IMR-90 (cell line): ENCODE data around the gene PRKD3. TPM values are rescaled to one million over a fixed set of nuclear protein-coding genes. Genes with fewer than 3 reads are reported as not detected.
"Not testable (repeated sequence)": the region's sequence is repeated elsewhere in the genome, so short reads cannot be mapped to it uniquely, and the experiment has no call there.

Source experiments
- ATAC-seq: fragments of 200-7000 bp; cut with Tn5 transposase; 2 replicates; pipeline ENCODE4 v1.9.1; 2020; ENCODE audit warnings: low read depth, mild to moderate bottlenecking, moderate library complexity
- BruUV-seq: library from RNA; stranded (reverse); fragments of 400-500 nt; replicated peaks from 2 replicates; lab custom pipeline; 2021; lab: Mats Ljungman, UMichigan
- CTCF ChIA-PET: fragments of 300-600 bp; formaldehyde crosslinking; extraction: SDS; loops from one replicate; lab custom pipeline; 2021; ENCODE audit warnings: antibody characterized with exemption; lab: Yijun Ruan, JAX
- POLR2A ChIA-PET: fragments of 300-600 bp; sonication (Branson Sonifier 250); formaldehyde crosslinking; loops from one replicate; lab custom pipeline; 2022; ENCODE audit warnings: antibody characterized with exemption; ENCODE audit not compliant: unreplicated experiment; lab: Charles Lee
- DNase-seq: peaks from one replicate; pipeline ENCODE4 v3.0.0; 2013
- H2AFZ ChIP-seq: replicated peaks from 2 replicates; pipeline ENCODE3; 2013; ENCODE audit warnings: low read length, mild to moderate bottlenecking; ENCODE audit not compliant: poor library complexity
- H2AK5ac ChIP-seq: 2 replicates; pipeline ENCODE4 v1.6.1; 2013; ENCODE audit warnings: low read depth, low read length, inconsistent platforms
- H2AK9ac ChIP-seq: replicated peaks from 2 replicates; pipeline ENCODE3; 2013; ENCODE audit warnings: mild to moderate bottlenecking, low read depth, low read length, moderate library complexity; ENCODE audit not compliant: poor library complexity
- H2BK120ac ChIP-seq: 2 replicates; pipeline ENCODE4 v1.6.1; 2013; ENCODE audit warnings: low read depth, low read length, inconsistent platforms
- H2BK15ac ChIP-seq: 3 replicates; pipeline ENCODE4 v1.6.1; 2013; ENCODE audit warnings: low read depth, low read length, inconsistent platforms
- H2BK20ac ChIP-seq: 2 replicates; pipeline ENCODE4 v1.6.1; 2013; ENCODE audit warnings: low read depth, mild to moderate bottlenecking, inconsistent platforms, low read length, moderate library complexity
- H2BK5ac ChIP-seq: 2 replicates; pipeline ENCODE4 v1.6.1; 2013; ENCODE audit warnings: mild to moderate bottlenecking, low read depth, low read length, inconsistent platforms; ENCODE audit not compliant: poor library complexity, severe bottlenecking
- H3K14ac ChIP-seq: replicated peaks from 2 replicates; pipeline ENCODE4 v1.6.1; 2013; ENCODE audit warnings: low read depth, low read length, inconsistent platforms
- H3K18ac ChIP-seq: 2 replicates; pipeline ENCODE4 v1.6.1; 2013; ENCODE audit warnings: low read depth, low read length, control low read depth
- H3K23ac ChIP-seq: 2 replicates; pipeline ENCODE4 v1.6.1; 2013; ENCODE audit warnings: low read depth, low read length, inconsistent platforms
- H3K27ac ChIP-seq: 2 replicates; pipeline ENCODE4 v1.5.1; 2013; ENCODE audit warnings: mild to moderate bottlenecking, control low read depth, low read length; ENCODE audit not compliant: insufficient read depth
- H3K27me3 ChIP-seq: 2 replicates; pipeline ENCODE4 v1.6.1; 2013; ENCODE audit warnings: low read length; ENCODE audit not compliant: control insufficient read depth, insufficient read depth
- H3K36me3 ChIP-seq: 2 replicates; pipeline ENCODE4 v1.6.1; 2013; ENCODE audit warnings: low read length, mixed read lengths; ENCODE audit not compliant: control insufficient read depth, insufficient read depth
- H3K4ac ChIP-seq: 2 replicates; pipeline ENCODE4 v1.6.1; 2013; ENCODE audit warnings: low read depth, low read length, inconsistent platforms
- H3K4me1 ChIP-seq: 2 replicates; pipeline ENCODE4 v1.6.1; 2013; ENCODE audit warnings: low read length, mixed read lengths; ENCODE audit not compliant: control insufficient read depth, insufficient read depth
- H3K4me2 ChIP-seq: 2 replicates; pipeline ENCODE4 v1.6.1; 2013; ENCODE audit warnings: low read depth, mild to moderate bottlenecking, control low read depth, low read length, moderate library complexity
- H3K4me3 ChIP-seq: 2 replicates; pipeline ENCODE4 v1.5.1; 2013; ENCODE audit warnings: low read depth, mild to moderate bottlenecking, control low read depth, low read length, moderate library complexity; ENCODE audit not compliant: insufficient read depth
- H3K56ac ChIP-seq: 2 replicates; pipeline ENCODE4 v1.6.1; 2013; ENCODE audit warnings: low read length, inconsistent platforms; ENCODE audit not compliant: insufficient read depth; ENCODE audit errors: extremely low read depth
- H3K79me1 ChIP-seq, 2 experiments: 2 replicates each; pipeline ENCODE4 v1.6.1; 2013; ENCODE audit warnings: low read length in 2 of 2, inconsistent platforms in 1 of 2, low read depth in 1 of 2
- H3K9ac ChIP-seq: 2 replicates; pipeline ENCODE4 v1.6.1; 2013; ENCODE audit warnings: low read depth, low read length, control low read depth
- H3K9me1 ChIP-seq: 2 replicates; pipeline ENCODE4 v1.6.1; 2013; ENCODE audit warnings: low read length, inconsistent platforms; ENCODE audit not compliant: insufficient read depth
- H3K9me3 ChIP-seq: 2 replicates; pipeline ENCODE4 v1.6.1; 2013; ENCODE audit warnings: low read length; ENCODE audit not compliant: control insufficient read depth, insufficient read depth
- H4K20me1 ChIP-seq: 2 replicates; pipeline ENCODE4 v1.6.1; 2013; ENCODE audit warnings: low read length, inconsistent platforms; ENCODE audit not compliant: insufficient read depth
- H4K5ac ChIP-seq: 2 replicates; pipeline ENCODE4 v1.6.1; 2013; ENCODE audit warnings: mild to moderate bottlenecking, low read depth, low read length, control low read depth
- H4K8ac ChIP-seq, 2 experiments: 2 replicates each; pipeline ENCODE4 v1.6.1; 2013; ENCODE audit warnings: low read depth in 2 of 2, low read length in 2 of 2, control low read depth in 1 of 2, inconsistent platforms in 1 of 2
- H4K91ac ChIP-seq: 2 replicates; pipeline ENCODE4 v1.6.1; 2013; ENCODE audit warnings: low read depth, low read length, inconsistent platforms; ENCODE audit not compliant: insufficient read depth
- CEBPB ChIP-seq: IDR thresholded peaks from 2 replicates; pipeline ENCODE4 v1.6.1; 2012; ENCODE audit warnings: low read depth, low read length, improper control_type of control experiment
- WGBS, 2 experiments: methylation state at CpG; one replicate each; pipeline versions ENCODE4 v1.1.5 to v1.1.7; 2013; ENCODE audit warnings: missing lambda C conversion rate in 2 of 2; ENCODE audit not compliant: insufficient read length in 1 of 2; ENCODE audit errors: extremely low coverage in 2 of 2; 5-methylcytosine and 5-hydroxymethylcytosine counted together
- dilution Hi-C: fragments of 300-500 bp; cut with HindIII; formaldehyde crosslinking; loops from one replicate; pipeline ENCODE4 v1.14.3; 2018; ENCODE audit warnings: low sequenced_read_pairs; ENCODE audit not compliant: unreplicated experiment
- in situ Hi-C: fragments of 300-500 bp; cut with MboI; formaldehyde crosslinking; loops from 3 replicates; pipeline ENCODE4 v1.14.3; 2019; ENCODE audit warnings: low sequenced_read_pairs, inconsistent platforms, mixed read lengths
- intact Hi-C: fragments of 100-400 bp; cut with micrococcal nuclease; formaldehyde crosslinking; loops from 2 replicates; pipeline ENCODE4 v1.10.0; 2022
- polyA plus RNA-seq, 3 experiments: library from polyadenylated mRNA; depleted of rRNA; stranded (reverse); fragments of >200 nt; gene quantifications; 2 replicates each; pipeline ENCODE4 v1.2.3, GENCODE V29; 2012; ENCODE audit warnings: low replicate concordance in 1 of 3
- total RNA-seq: library from RNA; depleted of rRNA; stranded (reverse); fragments of >200 nt; gene quantifications from 2 replicates; pipeline ENCODE4 v1.2.3, GENCODE V29; 2012

PRKD3 gene
- total and polyA plus RNA-seq, 2 of the 4 experiments (the other 2 are of a cell fraction) = 15.8 to 46.4 TPM

GRCh38 chr2:37294858-37295257 is 29.8 kb downstream of the PRKD3 start:
- H3K4me1 ChIP-seq, H2BK20ac ChIP-seq, H4K20me1 ChIP-seq, H2AFZ ChIP-seq, CTCF ChIA-PET, H4K91ac ChIP-seq, H3K9me3 ChIP-seq, in situ Hi-C loops, H2AK9ac ChIP-seq, H4K5ac ChIP-seq, POLR2A ChIA-PET, H3K9me1 ChIP-seq, DNase-seq, H3K4me2 ChIP-seq, H3K27ac ChIP-seq, H3K18ac ChIP-seq, H3K27me3 ChIP-seq, H2AK5ac ChIP-seq, BruUV-seq, H3K4ac ChIP-seq, H3K56ac ChIP-seq, H2BK5ac ChIP-seq, ATAC-seq, H2BK15ac ChIP-seq, dilution Hi-C loops, H3K9ac ChIP-seq, H2BK120ac ChIP-seq, H3K23ac ChIP-seq, H4K8ac ChIP-seq, H3K4me3 ChIP-seq, intact Hi-C loops, H3K36me3 ChIP-seq, H3K14ac ChIP-seq: not testable (repeated sequence)
- peaks cover 32 to 50% of the 10 kb centered on the region in 2 experiments for H3K79me1 ChIP-seq
- no CpG with 5 or more reads among the region's 2 CpGs for WGBS, 2 experiments
- 0 out of 2 replicates have a peak, but pooled peaks have one; percentile 33 for TF ChIP-seq CEBPB
